HG03025 (cell line): ENCODE results near the gene PROSER3.
"Not testable (repeated sequence)": the region's sequence is repeated elsewhere in the genome, so short reads cannot be mapped to it uniquely, and the experiment has no call there.

Source experiments
- ATAC-seq: cut with Tn5 transposase; IDR thresholded peaks from one replicate; pipeline ENCODE4 v1.9.1; 2021; ENCODE audit warnings: mild to moderate bottlenecking, moderate library complexity; ENCODE audit not compliant: unreplicated experiment, low FRiP score

Gene PROSER3

DNA sequence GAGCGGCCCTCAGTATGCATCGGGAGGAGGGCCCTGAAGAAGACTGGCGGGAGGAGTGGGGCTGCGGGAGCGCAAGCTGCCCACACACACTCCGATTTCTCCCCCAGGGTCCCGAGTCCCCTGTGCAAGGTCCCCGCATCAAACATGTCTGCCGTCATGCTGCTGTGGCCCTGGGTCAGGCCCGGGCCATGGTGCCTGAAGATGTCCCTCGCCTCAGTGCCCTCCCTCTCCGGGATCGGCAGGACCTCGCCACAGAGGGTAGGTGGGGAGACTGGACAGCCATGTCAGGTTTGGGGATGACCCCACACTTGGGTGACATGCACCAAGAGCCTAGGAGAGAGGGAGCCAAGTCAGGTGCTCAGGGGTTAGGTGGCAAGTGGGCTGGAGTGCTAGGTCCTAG lies 35.5 kb upstream of the PROSER3 start:
- ATAC-seq: no peak

GRCh38 chr19:35722897-35723296 lies 35.1 kb upstream of the PROSER3 start:
- ATAC-seq: no peak

GRCh38 chr19:35723671-35724070 lies 34.3 kb upstream of the PROSER3 start:
- no peak for ATAC-seq

DNA sequence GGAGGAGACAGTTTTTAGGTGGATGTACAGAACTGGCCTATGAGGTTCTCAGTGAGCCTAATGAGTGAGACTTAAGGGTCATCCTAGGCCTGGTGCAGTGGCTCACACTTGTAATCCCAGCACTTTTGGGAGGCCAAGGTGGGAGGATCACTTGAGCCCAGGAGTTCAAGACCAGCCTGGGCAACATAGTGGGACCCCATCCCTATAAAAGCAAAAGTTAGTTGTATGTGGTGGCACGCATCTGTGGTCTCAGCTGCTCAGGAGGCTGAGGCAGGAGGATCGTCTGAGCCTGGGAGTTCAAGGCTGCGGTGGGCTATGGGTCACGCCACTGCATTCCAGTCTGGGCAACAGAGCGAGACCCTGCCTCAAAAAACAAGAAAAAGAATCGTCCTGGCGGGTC lies 33.8 kb upstream of the PROSER3 start:
- ATAC-seq: not testable (repeated sequence)

DNA sequence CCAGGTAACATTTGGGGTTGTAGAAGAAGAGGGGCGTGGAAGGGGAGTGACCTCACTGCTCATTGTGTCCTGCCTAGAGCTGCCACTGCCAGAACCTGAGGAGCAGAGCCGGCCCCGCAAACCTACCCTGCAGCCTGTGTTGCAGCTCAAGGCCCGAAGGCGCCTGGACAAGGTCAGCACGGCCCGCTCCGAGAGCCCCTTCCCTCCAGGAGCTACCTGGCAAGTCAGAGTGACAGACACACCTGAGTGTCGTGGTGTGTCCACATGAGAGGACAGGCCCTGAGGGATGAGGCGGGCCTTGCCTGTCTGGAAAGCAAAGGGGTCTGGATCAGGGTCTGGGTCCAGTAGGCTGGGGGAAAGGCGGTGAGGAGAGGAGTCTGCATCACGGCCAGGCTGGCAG lies 33.4 kb upstream of the PROSER3 start:
- no peak for ATAC-seq

GRCh38 chr19:35725216-35725861 lies 32.6 kb upstream of the PROSER3 start:
- no peak for ATAC-seq

DNA sequence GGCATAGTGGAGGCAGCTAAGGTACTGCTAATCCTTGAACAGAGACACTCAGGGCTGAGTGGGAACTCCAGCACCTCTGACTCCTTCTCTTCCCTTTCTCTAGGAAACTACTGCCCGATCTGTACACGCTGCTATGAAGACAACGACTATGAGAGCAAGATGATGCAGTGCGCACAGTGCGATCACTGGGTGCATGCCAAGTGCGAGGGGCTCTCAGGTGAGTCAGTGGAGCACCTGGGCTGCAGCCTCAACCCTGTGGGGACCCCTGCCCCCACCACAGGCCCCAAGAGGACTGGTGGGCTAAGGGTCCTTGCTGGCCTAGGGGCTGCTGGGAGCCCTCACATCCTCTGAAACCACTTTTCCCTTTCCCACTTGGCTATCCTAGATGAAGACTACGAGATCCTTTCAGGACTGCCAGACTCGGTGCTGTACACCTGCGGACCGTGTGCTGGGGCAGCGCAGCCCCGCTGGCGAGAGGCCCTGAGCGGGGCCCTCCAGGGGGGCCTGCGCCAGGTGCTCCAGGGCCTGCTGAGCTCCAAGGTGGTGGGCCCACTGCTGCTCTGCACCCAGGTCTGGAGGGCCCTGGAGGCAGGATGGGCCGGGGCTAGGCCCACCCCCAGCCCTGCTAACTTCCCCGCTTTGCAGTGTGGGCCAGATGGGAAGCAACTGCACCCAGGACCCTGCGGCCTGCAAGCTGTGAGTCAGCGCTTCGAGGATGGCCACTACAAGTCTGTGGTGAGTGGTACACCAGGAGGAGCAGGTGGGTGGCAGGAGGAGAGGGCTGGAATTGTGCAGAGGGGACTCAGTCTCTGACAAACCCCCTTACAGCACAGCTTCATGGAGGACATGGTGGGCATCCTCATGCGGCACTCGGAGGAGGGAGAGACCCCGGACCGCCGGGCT lies 30.7 kb upstream of the PROSER3 start:
- no peak for ATAC-seq

DNA sequence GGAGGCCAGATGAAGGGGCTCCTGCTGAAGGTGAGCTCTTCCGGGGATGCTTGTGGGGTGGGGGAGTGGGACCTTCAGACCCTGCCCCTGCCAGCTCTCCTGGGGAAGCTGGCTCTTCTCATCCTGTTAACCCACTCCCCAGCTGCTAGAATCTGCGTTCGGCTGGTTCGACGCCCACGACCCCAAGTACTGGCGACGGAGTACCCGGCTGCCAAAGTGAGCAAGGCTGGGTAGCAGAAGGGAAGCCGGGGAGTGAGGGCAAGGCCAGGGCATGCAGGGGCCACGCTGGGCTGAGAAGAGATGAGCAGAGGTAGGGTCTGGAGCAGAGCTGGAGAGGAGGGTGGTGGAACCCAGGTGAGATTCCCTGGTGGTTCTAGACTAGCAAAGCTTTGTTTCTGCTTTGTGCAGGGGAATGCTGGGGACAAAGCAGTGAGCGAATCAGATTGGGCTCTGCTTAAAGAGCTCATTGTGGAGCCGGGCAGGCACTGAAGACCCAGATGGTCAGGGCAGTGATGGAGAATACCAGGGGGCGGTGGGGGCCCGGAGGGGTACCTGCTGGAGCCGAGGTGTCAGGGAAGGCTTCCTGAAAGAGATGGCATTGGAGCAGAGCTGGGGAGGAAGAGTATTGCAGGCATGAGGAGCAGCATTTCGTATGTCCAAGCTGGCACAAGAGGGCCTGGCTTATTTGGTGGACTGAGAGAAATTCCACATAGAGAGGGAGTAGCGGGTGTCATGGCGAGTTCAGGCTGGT lies 29.8 kb upstream of the PROSER3 start:
- no peak for ATAC-seq

GRCh38 chr19:35729021-35729420 lies 29.0 kb upstream of the PROSER3 start:
- no peak for ATAC-seq

DNA sequence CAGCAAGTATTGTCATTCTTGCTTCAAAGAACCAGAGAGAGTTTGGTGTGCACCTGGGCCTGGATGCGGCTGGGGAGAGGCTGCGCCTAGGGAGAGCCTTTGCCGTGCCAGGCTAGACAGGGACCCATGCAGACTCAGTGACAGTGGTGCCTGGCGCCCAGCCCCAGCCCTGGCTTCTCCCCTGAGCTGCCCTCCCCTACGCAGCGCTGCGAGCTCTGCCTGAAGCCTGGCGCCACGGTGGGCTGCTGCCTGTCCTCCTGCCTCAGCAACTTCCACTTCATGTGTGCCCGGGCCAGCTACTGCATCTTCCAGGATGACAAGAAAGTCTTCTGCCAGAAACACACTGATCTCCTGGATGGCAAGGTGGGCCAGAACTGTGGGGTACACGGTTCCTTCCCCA lies 28.2 kb upstream of the PROSER3 start:
- ATAC-seq: no peak

GRCh38 chr19:35730326-35730725 lies 27.6 kb upstream of the PROSER3 start:
- no peak for ATAC-seq

DNA sequence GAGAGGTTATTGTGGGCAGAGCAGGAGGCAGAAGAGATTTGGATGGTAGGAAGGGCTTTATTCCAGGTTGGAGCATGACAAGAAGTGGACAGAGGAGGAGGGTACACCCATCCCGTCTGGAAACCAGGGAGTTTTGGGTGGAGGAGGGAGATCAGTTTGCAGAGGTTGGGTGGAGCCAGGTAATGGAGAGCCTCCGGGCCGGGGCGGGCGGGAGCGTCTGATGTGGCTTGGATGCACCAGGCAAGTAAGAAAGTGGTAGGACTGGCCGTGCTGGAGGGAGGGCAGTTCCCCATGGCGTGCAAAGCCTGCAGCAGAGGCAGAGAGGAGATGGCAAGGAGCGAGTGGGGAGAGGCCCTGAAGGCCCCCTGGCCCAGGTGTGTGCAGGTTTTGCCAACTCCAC lies 26.6 kb upstream of the PROSER3 start:
- ATAC-seq: no peak

DNA sequence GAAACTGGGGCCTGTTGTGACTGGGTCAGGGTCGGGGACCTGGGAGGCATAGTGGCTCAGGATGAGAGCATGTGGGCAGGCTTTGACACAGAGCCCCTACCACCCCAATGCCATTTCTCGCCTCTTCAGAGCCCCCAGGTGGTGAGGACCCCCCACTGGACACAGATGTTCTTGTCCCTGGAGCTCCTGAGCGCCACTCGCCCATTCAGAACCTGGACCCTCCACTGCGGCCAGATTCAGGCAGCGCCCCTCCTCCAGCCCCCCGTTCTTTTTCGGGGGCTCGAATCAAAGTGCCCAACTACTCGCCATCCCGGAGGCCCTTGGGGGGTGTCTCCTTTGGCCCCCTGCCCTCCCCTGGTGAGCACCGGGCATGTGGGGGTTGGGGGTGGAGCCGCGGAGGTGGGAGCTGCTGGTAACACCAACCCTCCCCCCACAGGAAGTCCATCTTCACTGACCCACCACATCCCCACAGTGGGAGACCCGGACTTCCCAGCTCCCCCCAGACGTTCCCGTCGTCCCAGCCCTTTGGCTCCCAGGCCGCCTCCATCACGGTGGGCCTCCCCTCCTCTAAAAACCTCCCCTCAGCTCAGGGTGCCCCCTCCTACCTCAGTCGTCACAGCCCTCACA lies 26.1 kb upstream of the PROSER3 start:
- ATAC-seq: no peak

GRCh38 chr19:35732540-35733179 lies 25.3 kb upstream of the PROSER3 start:
- ATAC-seq: no peak

DNA sequence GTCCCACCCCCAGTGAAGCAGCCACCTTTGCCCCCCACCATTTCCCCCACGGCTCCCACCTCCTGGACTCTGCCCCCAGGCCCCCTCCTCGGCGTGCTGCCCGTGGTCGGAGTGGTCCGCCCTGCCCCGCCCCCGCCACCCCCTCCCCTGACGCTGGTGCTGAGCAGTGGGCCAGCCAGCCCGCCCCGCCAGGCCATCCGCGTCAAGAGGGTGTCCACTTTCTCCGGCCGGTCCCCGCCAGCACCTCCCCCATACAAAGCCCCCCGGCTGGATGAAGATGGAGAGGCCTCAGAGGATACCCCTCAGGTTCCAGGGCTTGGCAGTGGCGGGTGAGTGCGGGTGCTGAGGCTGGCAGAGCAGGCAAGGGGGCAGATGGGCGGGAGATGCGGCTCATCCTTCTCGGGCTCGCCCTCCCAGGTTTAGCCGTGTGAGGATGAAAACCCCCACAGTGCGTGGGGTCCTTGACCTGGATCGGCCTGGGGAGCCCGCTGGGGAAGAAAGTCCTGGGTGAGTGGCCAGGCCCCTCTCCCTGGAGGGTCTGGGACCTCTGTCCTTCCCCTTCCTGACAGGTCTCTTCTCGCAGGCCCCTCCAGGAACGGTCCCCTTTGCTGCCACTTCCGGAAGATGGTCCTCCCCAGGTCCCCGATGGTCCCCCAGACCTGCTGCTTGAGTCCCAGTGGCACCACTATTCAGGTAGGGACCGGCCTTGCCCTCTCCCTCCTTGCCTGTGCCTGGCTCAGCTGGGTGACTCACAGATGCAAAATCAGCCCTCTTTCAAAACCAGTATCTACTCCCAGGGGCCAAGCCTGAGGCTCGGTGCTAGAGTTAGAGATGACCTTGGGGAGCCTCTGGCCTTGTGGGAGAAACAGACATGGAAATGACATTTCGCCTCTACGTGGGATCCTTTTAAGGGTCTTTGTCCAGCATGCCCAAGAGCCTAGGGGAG lies 24.5 kb upstream of the PROSER3 start:
- ATAC-seq: no peak

- ATAC-seq: no peak
These were observed 23.7 kb upstream of the PROSER3 start for GRCh38 chr19:35734273-35734672.

- ATAC-seq: no peak
These were observed 23.1 kb upstream of the PROSER3 start for GRCh38 chr19:35734889-35735288.

DNA sequence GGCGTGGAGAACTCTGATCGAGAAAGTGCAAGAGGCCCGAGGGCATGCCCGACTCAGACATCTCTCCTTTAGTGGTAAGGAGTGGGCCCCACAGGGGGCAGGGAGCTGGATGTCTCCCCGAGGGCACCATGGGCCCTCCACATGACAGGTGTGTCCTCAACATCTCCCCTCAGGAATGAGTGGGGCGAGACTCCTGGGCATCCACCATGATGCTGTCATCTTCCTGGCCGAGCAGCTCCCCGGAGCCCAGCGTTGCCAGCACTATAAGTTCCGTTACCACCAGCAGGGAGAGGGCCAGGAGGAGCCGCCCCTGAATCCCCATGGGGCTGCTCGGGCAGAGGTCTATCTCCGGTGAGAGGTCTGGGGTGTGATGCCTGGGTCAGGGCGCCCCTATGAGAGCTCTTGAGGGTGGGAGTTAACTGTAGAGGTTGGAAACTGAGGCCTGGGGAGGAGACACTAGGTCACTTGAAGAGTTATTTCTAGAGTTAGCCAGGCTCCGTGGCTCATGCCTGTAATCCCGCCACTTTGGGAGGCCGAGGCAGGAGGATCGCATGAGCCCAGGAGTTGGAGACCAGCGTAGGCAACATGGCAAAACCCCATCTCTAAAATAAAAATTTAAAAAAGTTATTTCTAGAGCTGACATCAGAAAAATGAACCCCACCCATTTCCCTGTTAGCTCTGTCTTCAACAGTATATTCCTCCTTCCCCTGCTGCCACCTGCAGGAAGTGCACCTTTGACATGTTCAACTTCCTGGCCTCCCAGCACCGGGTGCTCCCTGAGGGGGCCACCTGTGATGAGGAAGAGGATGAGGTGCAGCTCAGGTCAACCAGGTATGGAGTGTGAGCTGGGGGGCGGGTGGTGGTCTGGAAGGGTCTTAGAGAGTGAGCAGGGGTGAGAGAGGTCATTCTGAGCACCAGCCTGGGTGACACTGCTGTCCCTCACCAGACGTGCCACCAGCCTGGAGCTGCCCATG lies 20.8 kb upstream of the PROSER3 start:
- no peak for ATAC-seq
